ENCODE measurements around the gene PCK2. TPM values are rescaled to one million over a fixed set of nuclear protein-coding genes. Genes with fewer than 3 reads are reported as not detected.

PCK2 gene
- total RNA-seq, 1 donor from 2014 or later = 126 TPM

DNA sequence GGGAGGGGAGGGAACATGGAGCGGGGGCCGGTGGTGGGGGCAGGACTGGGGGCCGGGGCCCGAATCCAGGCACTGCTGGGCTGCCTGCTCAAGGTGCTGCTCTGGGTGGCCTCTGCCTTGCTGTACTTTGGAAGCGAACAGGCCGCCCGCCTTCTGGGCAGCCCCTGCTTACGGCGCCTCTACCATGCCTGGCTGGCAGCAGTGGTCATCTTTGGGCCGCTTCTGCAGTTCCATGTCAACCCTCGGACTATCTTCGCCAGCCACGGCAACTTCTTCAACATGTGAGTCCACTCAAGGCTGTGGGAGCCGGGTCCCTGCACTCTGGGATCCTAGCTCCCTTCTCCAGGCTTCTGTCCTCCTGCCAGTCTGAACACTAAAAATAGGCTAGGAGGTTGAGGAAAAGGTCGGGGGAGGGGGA, 37.4 kb downstream of the PCK2 start:
- Mint-ChIP-seq H3K27ac (ENCODE audit: unreplicated experiment) (no peak overlapping the region), H3K4me1 (ENCODE audit: low read depth) (peaks cover 8% of the 10 kb centered on the region)

DNA sequence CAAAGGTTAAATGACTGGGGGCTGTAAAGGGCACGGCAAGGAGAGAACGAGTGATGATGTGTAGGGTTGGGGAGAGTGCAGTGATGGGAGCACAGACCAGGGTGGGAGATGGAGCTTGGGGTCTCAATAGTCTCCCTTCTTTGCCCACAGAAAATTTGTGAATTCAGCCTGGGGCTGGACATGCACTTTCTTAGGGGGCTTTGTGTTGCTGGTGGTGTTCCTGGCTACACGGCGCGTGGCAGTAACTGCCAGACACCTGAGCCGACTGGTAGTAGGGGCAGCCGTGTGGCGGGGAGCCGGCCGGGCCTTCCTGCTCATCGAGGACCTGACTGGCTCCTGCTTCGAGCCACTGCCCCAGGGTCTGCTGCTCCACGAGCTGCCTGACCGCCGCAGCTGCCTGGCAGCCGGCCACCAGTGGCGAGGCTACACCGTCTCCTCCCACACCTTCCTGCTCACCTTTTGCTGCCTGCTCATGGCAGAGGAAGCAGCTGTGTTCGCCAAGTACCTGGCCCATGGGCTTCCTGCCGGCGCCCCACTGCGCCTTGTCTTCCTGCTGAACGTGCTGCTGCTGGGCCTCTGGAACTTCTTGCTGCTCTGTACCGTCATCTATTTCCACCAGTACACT, 38.1 kb downstream of the PCK2 start:
- Mint-ChIP-seq H3K9me3 (ENCODE audit: low read depth) (no peaks in the 10 kb centered on the region), H3K36me3 (ENCODE audit: low read depth) (no peaks in the 10 kb centered on the region), H3K27ac (ENCODE audit: unreplicated experiment) (no peak overlapping the region), H3K4me1 (ENCODE audit: low read depth) (peaks cover 14% of the 10 kb centered on the region), H3K4me3 (ENCODE audit: unreplicated experiment) (no peak overlapping the region), H3K27me3 (ENCODE audit: low read depth) (no peaks in the 10 kb centered on the region)
- TF ChIP-seq, protein P1, sequence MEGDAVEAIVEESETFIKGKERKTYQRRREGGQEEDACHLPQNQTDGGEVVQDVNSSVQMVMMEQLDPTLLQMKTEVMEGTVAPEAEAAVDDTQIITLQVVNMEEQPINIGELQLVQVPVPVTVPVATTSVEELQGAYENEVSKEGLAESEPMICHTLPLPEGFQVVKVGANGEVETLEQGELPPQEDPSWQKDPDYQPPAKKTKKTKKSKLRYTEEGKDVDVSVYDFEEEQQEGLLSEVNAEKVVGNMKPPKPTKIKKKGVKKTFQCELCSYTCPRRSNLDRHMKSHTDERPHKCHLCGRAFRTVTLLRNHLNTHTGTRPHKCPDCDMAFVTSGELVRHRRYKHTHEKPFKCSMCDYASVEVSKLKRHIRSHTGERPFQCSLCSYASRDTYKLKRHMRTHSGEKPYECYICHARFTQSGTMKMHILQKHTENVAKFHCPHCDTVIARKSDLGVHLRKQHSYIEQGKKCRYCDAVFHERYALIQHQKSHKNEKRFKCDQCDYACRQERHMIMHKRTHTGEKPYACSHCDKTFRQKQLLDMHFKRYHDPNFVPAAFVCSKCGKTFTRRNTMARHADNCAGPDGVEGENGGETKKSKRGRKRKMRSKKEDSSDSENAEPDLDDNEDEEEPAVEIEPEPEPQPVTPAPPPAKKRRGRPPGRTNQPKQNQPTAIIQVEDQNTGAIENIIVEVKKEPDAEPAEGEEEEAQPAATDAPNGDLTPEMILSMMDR (IDR thresholded peaks at IDR 0.05) = no peak
- no peak for DNase-seq (ENCODE audit: low spot score)

More for the DNA sequence above, 37.4 kb downstream of the PCK2 start:
- DNase-seq (ENCODE audit: low spot score) = no peak
- Mint-ChIP-seq H3K4me3 (ENCODE audit: unreplicated experiment) (no peak overlapping the region), H3K9me3 (ENCODE audit: low read depth) (no peaks in the 10 kb centered on the region), H3K27me3 (ENCODE audit: low read depth) (no peaks in the 10 kb centered on the region), H3K36me3 (ENCODE audit: low read depth) (no peaks in the 10 kb centered on the region)
- TF ChIP-seq, protein P1 (IDR thresholded peaks at IDR 0.05) = no peak

DNA sequence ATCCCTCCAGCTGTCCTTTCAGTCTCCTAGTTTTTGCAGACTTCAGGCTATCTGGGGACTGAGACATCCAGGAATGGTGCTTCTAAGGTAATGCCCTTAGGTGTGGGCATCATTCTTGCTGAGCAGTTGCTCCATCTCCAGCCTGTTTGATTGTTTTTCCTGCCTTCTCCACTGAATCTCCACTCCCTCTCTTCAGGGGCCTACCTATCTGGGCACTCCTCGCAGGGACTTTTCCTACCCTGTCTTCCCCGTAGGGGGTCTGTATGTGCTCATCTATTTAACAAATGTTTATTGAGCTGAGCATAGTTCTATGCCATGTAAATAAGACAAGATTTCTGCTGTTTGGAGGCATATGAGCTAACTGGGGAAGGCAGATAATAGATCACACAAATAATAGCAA, 38.9 kb downstream of the PCK2 start:
- H3K36me3 Mint-ChIP-seq (ENCODE audit: low read depth) = no peaks in the 10 kb centered on the region
- no peaks in the 10 kb centered on the region for H3K9me3 Mint-ChIP-seq (ENCODE audit: low read depth)
- H3K27ac Mint-ChIP-seq (ENCODE audit: unreplicated experiment) = no peak overlapping the region
- peaks cover 19% of the 10 kb centered on the region for H3K4me1 Mint-ChIP-seq (ENCODE audit: low read depth)
- TF ChIP-seq, protein P1 (IDR thresholded peaks at IDR 0.05) = no peak
- DNase-seq (ENCODE audit: low spot score) = no peak
- H3K27me3 Mint-ChIP-seq (ENCODE audit: low read depth) = no peaks in the 10 kb centered on the region
- H3K4me3 Mint-ChIP-seq (ENCODE audit: unreplicated experiment) = no peak overlapping the region

- peaks cover 5% of the 10 kb centered on the region for H3K36me3 Mint-ChIP-seq (ENCODE audit: low read depth)
- no peaks in the 10 kb centered on the region for H3K9me3 Mint-ChIP-seq (ENCODE audit: low read depth)
- H3K27me3 Mint-ChIP-seq (ENCODE audit: low read depth) = no peaks in the 10 kb centered on the region
- no peak for DNase-seq (ENCODE audit: low spot score)
- H3K4me1 Mint-ChIP-seq (ENCODE audit: low read depth) = peaks cover 20% of the 10 kb centered on the region
- TF ChIP-seq, protein P1 (IDR thresholded peaks at IDR 0.05) = peak; percentile 9
- no peak overlapping the region for H3K27ac Mint-ChIP-seq (ENCODE audit: unreplicated experiment)
- H3K4me3 Mint-ChIP-seq (ENCODE audit: unreplicated experiment) = no peak overlapping the region
Measured at GRCh38 chr14:24133735-24134134, 39.6 kb downstream of the PCK2 start.

GRCh38 chr14:24135584-24135833, 41.4 kb downstream of the PCK2 start:
- Mint-ChIP-seq H3K27ac (ENCODE audit: unreplicated experiment) (peak overlapping the region; percentile 9), H3K27me3 (ENCODE audit: low read depth) (no peaks in the 10 kb centered on the region), H3K36me3 (ENCODE audit: low read depth) (peaks cover 11% of the 10 kb centered on the region), H3K9me3 (ENCODE audit: low read depth) (no peaks in the 10 kb centered on the region), H3K4me3 (ENCODE audit: unreplicated experiment) (peak overlapping the region; percentile 83), H3K4me1 (ENCODE audit: low read depth) (peaks cover 37% of the 10 kb centered on the region)
- TF ChIP-seq, protein P1 (IDR thresholded peaks at IDR 0.05) = no peak
- DNase-seq (ENCODE audit: low spot score) = no peak

All from chondrocyte (in vitro differentiated cells).